GM18517 (cell line): ENCODE measurements around the gene MAPKAPK3.
"Not testable (repeated sequence)": the region's sequence is repeated elsewhere in the genome, so short reads cannot be mapped to it uniquely, and the experiment has no call there.

Experiments used
- ATAC-seq: cut with Tn5 transposase; IDR thresholded peaks from one replicate; pipeline ENCODE4 v1.9.1; 2021; ENCODE audit warnings: mild to moderate bottlenecking, moderate library complexity; ENCODE audit not compliant: unreplicated experiment

The MAPKAPK3 gene

DNA sequence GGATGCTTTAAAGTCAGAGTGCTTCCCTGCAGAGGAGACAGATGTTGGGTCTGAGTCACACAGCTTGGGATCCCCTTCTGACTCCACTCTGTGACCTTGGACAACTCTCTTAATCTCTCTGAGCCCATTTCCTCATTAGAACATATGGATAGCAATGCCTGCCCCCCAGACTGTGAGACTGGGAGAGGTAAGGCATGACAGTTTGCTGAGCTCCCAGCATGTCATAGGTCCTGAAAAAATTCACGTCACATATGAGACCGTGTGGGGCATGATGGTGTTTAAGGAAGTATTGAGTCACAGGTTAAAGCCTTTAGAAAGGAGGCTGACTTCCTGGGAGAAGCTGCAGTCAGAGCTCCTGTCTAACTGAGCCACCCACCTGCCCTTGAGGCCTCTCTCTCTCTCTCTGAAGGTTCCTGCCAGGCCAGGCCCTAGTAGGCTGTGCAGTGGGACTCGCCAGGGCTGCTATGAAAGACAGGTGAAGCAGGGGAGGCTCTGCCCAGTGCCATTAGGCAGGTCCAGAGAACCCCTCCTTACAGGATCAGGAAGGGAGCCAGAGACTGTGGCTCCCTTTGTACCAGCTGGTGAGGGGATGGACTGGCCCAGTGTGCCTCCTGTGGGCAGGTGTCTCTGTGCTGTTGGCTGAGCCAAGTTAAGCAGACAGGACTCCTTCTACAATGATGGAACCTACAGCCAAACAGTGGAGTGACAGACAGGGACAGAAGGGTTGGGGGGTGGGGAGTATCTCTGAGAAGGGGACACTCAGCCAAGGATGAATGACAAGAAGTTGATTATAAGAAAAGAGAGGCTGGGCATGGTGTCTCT, 38.3 kb downstream of the MAPKAPK3 start:
- no peak for ATAC-seq

GRCh38 chr3:50656417-50657195, 39.7 kb downstream of the MAPKAPK3 start:
- ATAC-seq, result no peak

GRCh38 chr3:50657407-50657806, 40.5 kb downstream of the MAPKAPK3 start:
- ATAC-seq, result no peak

- no peak for ATAC-seq
Measured at GRCh38 chr3:50657816-50658215, 40.9 kb downstream of the MAPKAPK3 start.

DNA sequence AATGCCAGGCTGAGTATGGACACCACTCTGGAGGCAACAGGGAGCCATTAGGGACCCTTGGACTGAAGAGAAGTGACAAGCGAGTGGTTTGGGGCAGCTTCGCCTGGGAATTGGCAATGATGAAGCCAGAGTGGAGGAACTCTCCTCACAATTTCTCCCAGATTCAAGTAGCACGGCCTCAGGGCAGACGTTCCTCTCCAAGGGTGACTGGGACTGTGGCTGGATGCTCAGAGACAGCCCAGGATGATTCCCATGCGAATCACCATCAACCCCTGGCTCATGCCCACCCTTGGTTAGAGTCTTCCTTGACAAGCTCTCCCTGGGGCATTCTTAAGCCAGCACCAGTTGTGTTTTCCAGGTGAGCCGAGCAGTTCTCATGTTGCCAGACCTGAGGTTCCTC, 41.5 kb downstream of the MAPKAPK3 start:
- no peak for ATAC-seq

- no peak for ATAC-seq
Measured at GRCh38 chr3:50658831-50659230, 41.9 kb downstream of the MAPKAPK3 start.

GRCh38 chr3:50660386-50660785, 43.4 kb downstream of the MAPKAPK3 start:
- ATAC-seq, result no peak

GRCh38 chr3:50661321-50661837, 44.4 kb downstream of the MAPKAPK3 start:
- no peak for ATAC-seq

DNA sequence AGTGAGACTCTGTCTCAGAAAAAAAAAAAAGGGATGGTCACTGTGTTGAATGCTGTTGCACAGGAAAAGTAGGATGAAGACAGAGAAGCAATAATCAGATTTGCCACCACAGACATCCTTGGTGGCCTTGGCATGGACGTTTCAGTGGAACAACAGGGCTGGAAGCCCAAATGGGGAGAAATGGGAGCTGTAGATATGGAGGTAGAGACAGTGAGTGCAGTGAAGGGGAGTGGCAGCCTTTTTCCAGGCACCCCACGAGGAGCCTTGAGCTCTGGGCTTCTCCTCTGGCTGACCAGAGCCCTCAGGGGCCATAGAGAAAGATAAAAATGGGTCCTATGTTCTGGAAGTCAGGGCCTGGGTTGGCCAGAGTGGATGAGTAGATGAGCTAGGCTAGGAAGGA, 45.5 kb downstream of the MAPKAPK3 start:
- ATAC-seq, result no peak

GRCh38 chr3:50665081-50665840, 48.3 kb downstream of the MAPKAPK3 start:
- no peak for ATAC-seq

- not testable (repeated sequence) for ATAC-seq
Measured at GRCh38 chr3:50665841-50666115, 48.8 kb downstream of the MAPKAPK3 start.

- ATAC-seq, result no peak
Measured at GRCh38 chr3:50666837-50667236, 49.9 kb downstream of the MAPKAPK3 start.

DNA sequence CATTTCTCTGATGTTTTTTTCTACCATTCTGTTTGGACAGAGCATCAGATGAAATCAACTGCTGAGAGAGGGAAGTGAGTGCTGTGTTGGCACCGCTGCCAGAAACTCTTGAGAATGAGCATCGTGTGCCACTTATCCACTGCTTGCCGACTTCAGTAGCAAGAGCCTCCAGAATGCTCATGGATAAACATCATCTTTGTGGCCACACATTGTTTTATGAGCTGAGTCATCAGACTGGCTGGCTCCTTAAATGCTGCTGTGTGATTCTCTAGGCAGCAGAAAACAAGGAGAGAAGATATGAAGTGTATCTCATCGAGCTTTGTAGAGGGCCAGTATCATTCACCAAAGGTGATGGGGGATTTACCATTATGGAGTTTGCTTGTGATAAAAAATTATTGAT, 54.4 kb downstream of the MAPKAPK3 start:
- no peak for ATAC-seq

- no peak for ATAC-seq
Measured at GRCh38 chr3:50672656-50673055, 55.7 kb downstream of the MAPKAPK3 start.

GRCh38 chr3:50673931-50674330, 57.0 kb downstream of the MAPKAPK3 start:
- no peak for ATAC-seq

GRCh38 chr3:50674349-50675178, 57.6 kb downstream of the MAPKAPK3 start, which contains the start of gene DOCK3:
TSS of gene DOCK3 (plus strand) at chr3:50674927. CDS start at chr3:50675264, 337 bp downstream.
- ATAC-seq, result no peak

DNA sequence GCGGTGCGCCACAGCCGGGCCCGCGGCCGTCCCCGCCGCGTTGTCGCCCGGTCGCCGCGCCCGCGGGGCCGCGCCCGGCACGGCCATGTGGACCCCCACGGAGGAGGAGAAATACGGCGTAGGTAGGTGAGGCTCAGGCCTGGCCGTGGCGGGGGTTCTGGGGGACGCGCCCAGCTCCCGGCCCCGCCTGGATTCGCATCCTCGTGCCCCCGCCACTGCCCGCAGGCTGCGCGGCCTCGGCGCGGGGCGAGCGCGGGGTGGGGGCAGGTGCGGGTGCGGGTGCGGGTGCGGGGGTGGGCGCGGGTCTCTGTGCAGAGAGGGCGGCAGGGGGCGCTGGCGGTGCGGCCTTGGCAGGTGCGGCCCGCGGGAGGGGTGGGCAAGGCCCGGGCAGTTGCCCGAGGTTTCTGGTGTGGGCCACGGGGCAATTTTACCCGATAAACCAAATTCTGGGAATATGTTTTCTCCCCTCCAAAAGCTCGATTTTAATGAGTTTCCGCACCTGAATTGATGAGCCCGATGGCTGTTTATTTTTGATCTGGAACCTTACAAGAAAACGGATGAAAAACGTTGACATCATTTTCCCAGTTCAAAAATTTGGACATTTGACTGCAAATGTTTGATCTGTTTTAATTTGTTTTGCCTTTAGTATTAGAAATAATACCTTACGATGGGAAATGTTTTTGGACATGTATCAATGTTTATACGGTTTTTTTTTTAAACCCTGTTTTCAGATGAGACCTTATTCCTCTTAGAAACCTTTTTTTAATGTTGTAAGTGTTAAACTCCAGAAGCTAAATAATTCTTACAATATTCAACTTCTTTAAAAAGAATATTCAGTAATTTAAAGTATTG, 58.5 kb downstream of the MAPKAPK3 start:
- ATAC-seq, result no peak

GRCh38 chr3:50676031-50676705, 59.2 kb downstream of the MAPKAPK3 start:
- no peak for ATAC-seq
